ENCODE data around the gene ATP6V1G2.
A peak's percentile ranks its signal among the peaks of the same experiment; 100 is the strongest.

Gene ATP6V1G2

GRCh38 chr6:31580807-31581433 is 34.5 kb upstream of the ATP6V1G2 start:
- TF ChIP-seq MYC (IDR thresholded peaks at IDR 0.05; ENCODE audit: low read depth, low read length) (no peak), POLR2A (IDR thresholded peaks at IDR 0.05; ENCODE audit: extremely low read depth, insufficient read length) (peak; percentile 41), CTCF (IDR thresholded peaks at IDR 0.05; ENCODE audit: low read depth, low read length) (peak; percentile 92)
- TF ChIP-seq, protein P1, sequence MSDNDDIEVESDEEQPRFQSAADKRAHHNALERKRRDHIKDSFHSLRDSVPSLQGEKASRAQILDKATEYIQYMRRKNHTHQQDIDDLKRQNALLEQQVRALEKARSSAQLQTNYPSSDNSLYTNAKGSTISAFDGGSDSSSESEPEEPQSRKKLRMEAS (IDR thresholded peaks at IDR 0.05; ENCODE audit: low read depth, low read length) = peak; percentile 3; the same call in 1 of the 2 replicates
- H3K4me3 ChIP-seq (ENCODE audit: low read depth, low read length) = peak overlapping the region; percentile 92

DNA sequence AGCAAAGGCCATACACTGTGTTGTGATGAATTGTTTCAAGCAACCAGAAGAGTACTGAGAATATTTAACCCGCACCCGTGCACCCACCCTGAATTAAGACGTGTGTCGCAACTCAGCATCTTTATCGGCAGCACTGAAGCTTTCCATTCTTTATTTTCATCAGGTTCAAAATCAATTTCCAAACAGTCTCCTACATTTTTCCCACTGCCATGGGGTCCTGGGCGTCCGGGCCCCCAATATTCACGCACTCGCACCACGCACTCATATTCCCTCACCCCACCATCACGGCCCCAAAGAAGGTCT is 34.0 kb upstream of the ATP6V1G2 start:
- TF ChIP-seq, protein P1 (IDR thresholded peaks at IDR 0.05; ENCODE audit: low read depth, low read length) = no peak
- no peak for DNase-seq (ENCODE audit: low read depth)
- peak overlapping the region; percentile 92 for H3K4me3 ChIP-seq (ENCODE audit: low read depth, low read length)

More at GRCh38 chr6:31580807-31581433, 34.5 kb upstream of the ATP6V1G2 start:
- peak; percentile 93 for DNase-seq (ENCODE audit: low read depth)

- TF ChIP-seq, protein P1 (IDR thresholded peaks at IDR 0.05; ENCODE audit: low read depth, low read length) = no peak
- TF ChIP-seq CTCF (IDR thresholded peaks at IDR 0.05; ENCODE audit: low read depth, low read length) = no peak
- peak; percentile 11 for TF ChIP-seq POLR2A (IDR thresholded peaks at IDR 0.05; ENCODE audit: extremely low read depth, insufficient read length)
- peak; percentile 73 for DNase-seq (ENCODE audit: low read depth)
- peak overlapping the region; percentile 98 for H3K4me3 ChIP-seq (ENCODE audit: low read depth, low read length)
Observed at GRCh38 chr6:31579546-31580437, 33.4 kb upstream of the ATP6V1G2 start.

DNA sequence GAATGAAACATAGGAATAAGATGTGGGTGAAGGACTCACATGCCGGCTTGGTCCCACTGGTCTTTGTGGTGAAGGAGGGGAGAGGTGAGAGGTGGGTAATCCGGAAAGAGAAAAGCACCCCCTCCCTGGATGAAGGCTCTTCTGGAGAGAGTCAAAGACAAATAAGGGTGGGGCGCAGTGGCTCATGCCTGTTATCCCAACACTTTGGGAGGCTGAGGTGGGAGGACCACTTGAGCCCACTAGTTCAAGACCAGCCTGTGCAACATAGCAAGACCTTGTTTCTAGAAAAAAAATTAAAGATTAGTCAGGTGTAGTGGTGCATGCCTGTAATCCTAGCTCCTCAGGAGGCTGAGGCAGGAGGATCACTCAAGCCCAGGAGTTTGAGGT is 32.7 kb upstream of the ATP6V1G2 start:
- TF ChIP-seq MYC (IDR thresholded peaks at IDR 0.05; ENCODE audit: low read depth, low read length) = no peak
- TF ChIP-seq POLR2A (IDR thresholded peaks at IDR 0.05; ENCODE audit: extremely low read depth, insufficient read length) = no peak
- TF ChIP-seq, protein P1 (IDR thresholded peaks at IDR 0.05; ENCODE audit: low read depth, low read length) = no peak
- peak; percentile 56 for DNase-seq (ENCODE audit: low read depth)
- peak overlapping the region; percentile 98 for H3K4me3 ChIP-seq (ENCODE audit: low read depth, low read length)

DNA sequence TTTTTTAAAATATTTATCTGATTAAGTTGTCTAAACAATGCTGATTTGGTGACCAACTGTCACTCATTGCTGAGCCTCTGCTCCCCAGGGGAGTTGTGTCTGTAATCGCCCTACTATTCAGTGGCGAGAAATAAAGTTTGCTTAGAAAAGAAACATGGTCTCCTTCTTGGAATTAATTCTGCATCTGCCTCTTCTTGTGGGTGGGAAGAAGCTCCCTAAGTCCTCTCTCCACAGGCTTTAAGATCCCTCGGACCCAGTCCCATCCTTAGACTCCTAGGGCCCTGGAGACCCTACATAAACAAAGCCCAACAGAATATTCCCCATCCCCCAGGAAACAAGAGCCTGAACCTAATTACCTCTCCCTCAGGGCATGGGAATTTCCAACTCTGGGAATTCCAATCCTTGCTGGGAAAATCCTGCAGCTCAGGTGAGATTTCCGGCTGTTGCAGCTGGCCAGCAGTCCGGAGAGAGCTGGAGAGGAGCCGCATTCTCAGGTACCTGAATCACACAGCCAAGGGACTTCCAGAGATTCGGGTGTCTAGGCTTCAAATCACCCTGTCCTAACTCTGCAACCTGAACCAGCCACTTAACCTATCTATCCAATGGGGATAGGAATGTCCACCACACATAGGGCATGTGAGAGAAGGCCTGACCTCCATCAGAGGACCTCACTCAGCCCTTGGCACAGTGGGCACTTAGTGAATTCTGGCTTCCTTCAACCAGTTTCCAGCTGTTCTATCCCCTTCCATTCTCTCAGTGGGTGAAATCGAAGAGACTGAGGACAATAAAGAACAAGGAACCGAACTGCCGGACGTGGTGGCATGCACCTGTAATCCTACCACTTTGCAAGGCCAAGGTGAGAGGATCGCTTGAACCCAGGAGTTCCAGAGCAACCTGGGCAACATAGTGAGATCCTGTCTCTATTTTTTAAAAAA is 32.0 kb upstream of the ATP6V1G2 start:
- no peak for TF ChIP-seq CTCF (IDR thresholded peaks at IDR 0.05; ENCODE audit: low read depth, low read length)
- peak; percentile 35 for TF ChIP-seq POLR2A (IDR thresholded peaks at IDR 0.05; ENCODE audit: extremely low read depth, insufficient read length)
- H3K4me3 ChIP-seq (ENCODE audit: low read depth, low read length) = peak overlapping the region; percentile 98
- peak; percentile 63 for DNase-seq (ENCODE audit: low read depth)

DNA sequence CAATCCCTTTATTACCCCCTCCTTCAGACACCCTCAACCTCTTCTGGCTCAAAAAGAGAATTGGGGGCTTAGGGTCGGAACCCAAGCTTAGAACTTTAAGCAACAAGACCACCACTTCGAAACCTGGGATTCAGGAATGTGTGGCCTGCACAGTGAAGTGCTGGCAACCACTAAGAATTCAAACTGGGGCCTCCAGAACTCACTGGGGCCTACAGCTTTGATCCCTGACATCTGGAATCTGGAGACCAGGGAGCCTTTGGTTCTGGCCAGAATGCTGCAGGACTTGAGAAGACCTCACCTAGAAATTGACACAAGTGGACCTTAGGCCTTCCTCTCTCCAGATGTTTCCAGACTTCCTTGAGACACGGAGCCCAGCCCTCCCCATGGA is 31.2 kb upstream of the ATP6V1G2 start:
- no peak for TF ChIP-seq CTCF (IDR thresholded peaks at IDR 0.05; ENCODE audit: low read depth, low read length)
- TF ChIP-seq POLR2A (IDR thresholded peaks at IDR 0.05; ENCODE audit: extremely low read depth, insufficient read length) = no peak
- TF ChIP-seq, protein P1 (IDR thresholded peaks at IDR 0.05; ENCODE audit: low read depth, low read length) = no peak
- TF ChIP-seq MYC (IDR thresholded peaks at IDR 0.05; ENCODE audit: low read depth, low read length) = no peak
- peak; percentile 33 for DNase-seq (ENCODE audit: low read depth)
- peak overlapping the region; percentile 98 for H3K4me3 ChIP-seq (ENCODE audit: low read depth, low read length)
